Adipocyte (in vitro differentiated cells): Measurements from ENCODE around the gene FARSA.
"Not testable (repeated sequence)": the region's sequence is repeated elsewhere in the genome, so short reads cannot be mapped to it uniquely, and the experiment has no call there.

Experiments
- DNase-seq: peaks from one replicate; pipeline ENCODE4 v3.0.0-alpha.2; 2015; ENCODE audit warnings: low read depth
- H3K27me3 ChIP-seq: replicated peaks from 2 replicates; pipeline ENCODE4 v1.7.0; 2013; ENCODE audit warnings: mild to moderate bottlenecking, low read length, moderate library complexity; ENCODE audit not compliant: control insufficient read depth, insufficient read depth
- H3K36me3 ChIP-seq: 2 replicates; pipeline ENCODE4 v1.7.0; 2013; ENCODE audit warnings: low read length, mild to moderate bottlenecking, moderate library complexity; ENCODE audit not compliant: control insufficient read depth, insufficient read depth, severe bottlenecking
- H3K4me1 ChIP-seq: 2 replicates; pipeline ENCODE4 v1.7.0; 2013; ENCODE audit warnings: mild to moderate bottlenecking, low read length, moderate library complexity; ENCODE audit not compliant: control insufficient read depth, insufficient read depth
- H3K4me3 ChIP-seq: 2 replicates; pipeline ENCODE4 v1.7.0; 2013; ENCODE audit warnings: mild to moderate bottlenecking, low read length, moderate library complexity
- H3K9ac ChIP-seq: 2 replicates; pipeline ENCODE4 v1.7.0; 2013; ENCODE audit warnings: mild to moderate bottlenecking, low read length, moderate library complexity
- H3K9me3 ChIP-seq: 2 replicates; pipeline ENCODE4 v1.7.0; 2013; ENCODE audit warnings: mild to moderate bottlenecking, low read length, moderate library complexity; ENCODE audit not compliant: control insufficient read depth

The FARSA gene

DNA sequence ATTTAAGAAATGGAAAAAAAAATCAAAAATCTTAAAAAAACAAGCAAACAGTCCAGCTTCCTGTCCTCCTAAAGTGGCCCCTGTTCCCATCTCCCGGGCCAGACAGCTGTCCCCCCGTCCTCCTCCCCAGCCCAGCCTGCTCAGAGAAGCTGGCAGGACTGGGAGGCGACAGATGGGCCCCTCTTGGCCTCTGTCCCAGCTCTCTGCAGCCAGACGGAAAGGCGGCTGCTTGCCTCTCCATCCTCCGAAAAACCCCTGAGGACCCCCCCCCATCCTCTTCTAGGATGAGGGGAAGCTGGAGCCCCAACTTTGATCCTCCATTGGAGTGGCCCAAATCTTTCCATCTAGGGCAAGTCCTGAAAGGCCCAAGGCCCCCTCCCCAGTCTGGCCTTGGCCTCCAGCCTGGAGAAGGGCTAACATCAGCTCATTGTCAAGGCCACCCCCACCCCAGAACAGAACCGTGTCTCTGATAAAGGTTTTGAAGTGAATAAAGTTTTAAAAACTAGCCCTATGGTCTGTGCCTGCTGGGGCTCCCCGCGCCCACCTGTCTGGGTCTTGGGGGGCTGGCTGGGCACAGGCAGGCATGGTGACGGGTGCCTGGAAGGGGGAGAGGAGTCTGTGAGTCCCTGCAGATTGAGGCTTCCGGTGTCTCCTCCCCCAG is 19.8 kb upstream of the FARSA start:
- DNase-seq = no peak
- peaks cover 58% of the 10 kb centered on the region for H3K36me3 ChIP-seq
- H3K9me3 ChIP-seq = no peaks in the 10 kb centered on the region
- H3K9ac ChIP-seq = peak overlapping the region; percentile 55
- H3K27me3 ChIP-seq = no peaks in the 10 kb centered on the region
- H3K4me1 ChIP-seq = peaks cover 41% of the 10 kb centered on the region
- H3K4me3 ChIP-seq = no peak overlapping the region

GRCh38 chr19:12952488-12953137 is 19.1 kb upstream of the FARSA start:
- DNase-seq = peak; percentile 74
- H3K9me3 ChIP-seq = no peaks in the 10 kb centered on the region
- H3K4me1 ChIP-seq = peaks cover 45% of the 10 kb centered on the region
- peaks cover 64% of the 10 kb centered on the region for H3K36me3 ChIP-seq
- no peak overlapping the region for H3K4me3 ChIP-seq
- H3K27me3 ChIP-seq = no peaks in the 10 kb centered on the region
- peak overlapping the region; percentile 67 for H3K9ac ChIP-seq

- not testable (repeated sequence) for H3K4me3 ChIP-seq, H3K9me3 ChIP-seq, H3K27me3 ChIP-seq, DNase-seq
- Histone ChIP-seq H3K36me3 (peaks cover 65% of the 10 kb centered on the region), H3K4me1 (peaks cover 50% of the 10 kb centered on the region), H3K9ac (peak overlapping the region; percentile 67)
Measured at GRCh38 chr19:12952050-12952449, 18.5 kb upstream of the FARSA start.

GRCh38 chr19:12949363-12950283 is 16.1 kb upstream of the FARSA start:
- peaks cover 63% of the 10 kb centered on the region for H3K36me3 ChIP-seq
- peaks cover 45% of the 10 kb centered on the region for H3K4me1 ChIP-seq
- DNase-seq = no peak
- H3K27me3 ChIP-seq = no peaks in the 10 kb centered on the region
- H3K9me3 ChIP-seq = no peaks in the 10 kb centered on the region
- no peak overlapping the region for H3K4me3 ChIP-seq
- H3K9ac ChIP-seq = peak overlapping the region; percentile 18

- Histone ChIP-seq H3K4me3 (no peak overlapping the region), H3K9ac (peak overlapping the region; percentile 93), H3K27me3 (no peaks in the 10 kb centered on the region), H3K4me1 (peaks cover 37% of the 10 kb centered on the region), H3K9me3 (no peaks in the 10 kb centered on the region), H3K36me3 (peaks cover 62% of the 10 kb centered on the region)
- no peak for DNase-seq
Measured at GRCh38 chr19:12948612-12949362, 15.3 kb upstream of the FARSA start.

- H3K36me3 ChIP-seq = peaks cover 67% of the 10 kb centered on the region
- peak overlapping the region; percentile 93 for H3K9ac ChIP-seq
- no peaks in the 10 kb centered on the region for H3K27me3 ChIP-seq
- peaks cover 29% of the 10 kb centered on the region for H3K4me1 ChIP-seq
- no peaks in the 10 kb centered on the region for H3K9me3 ChIP-seq
- peak overlapping the region; percentile 88 for H3K4me3 ChIP-seq
- DNase-seq = no peak
Measured at GRCh38 chr19:12947702-12948611, 14.4 kb upstream of the FARSA start.

- Histone ChIP-seq H3K4me3 (peak overlapping the region; percentile 88), H3K4me1 (peaks cover 31% of the 10 kb centered on the region), H3K9me3 (no peaks in the 10 kb centered on the region), H3K36me3 (peaks cover 71% of the 10 kb centered on the region), H3K9ac (peak overlapping the region; percentile 93), H3K27me3 (no peaks in the 10 kb centered on the region)
- no peak for DNase-seq
Measured at GRCh38 chr19:12946731-12947496, 13.4 kb upstream of the FARSA start.

- Histone ChIP-seq H3K9ac (peak overlapping the region; percentile 93), H3K27me3 (no peaks in the 10 kb centered on the region), H3K4me3 (peak overlapping the region; percentile 88), H3K9me3 (no peaks in the 10 kb centered on the region), H3K4me1 (peaks cover 31% of the 10 kb centered on the region), H3K36me3 (peaks cover 72% of the 10 kb centered on the region)
- DNase-seq = peak; percentile 95
Measured at GRCh38 chr19:12946092-12946721, 12.7 kb upstream of the FARSA start.

GRCh38 chr19:12945479-12946091 is 12.1 kb upstream of the FARSA start, which contains the start of gene RAD23A:
TSS of gene RAD23A (plus strand) at chr19:12945862. CDS start at chr19:12945949, 87 bp downstream.
- peak; percentile 100 for DNase-seq
- Histone ChIP-seq H3K4me3 (peak within 1 kb of the TSS; percentile 88), H3K27me3 (no peaks in the 10 kb centered on the region), H3K9me3 (no peaks in the 10 kb centered on the region), H3K36me3 (peaks cover 72% of the 10 kb centered on the region), H3K9ac (peak within 1 kb of the TSS; percentile 93), H3K4me1 (peaks cover 36% of the 10 kb centered on the region)
